ENCODE data around the gene TNS4. TPM values are rescaled to one million over a fixed set of nuclear protein-coding genes. Genes with fewer than 3 reads are reported as not detected.

Gene TNS4
- total RNA-seq, 1 experiment from 2014 or later, result 36.6 TPM

DNA sequence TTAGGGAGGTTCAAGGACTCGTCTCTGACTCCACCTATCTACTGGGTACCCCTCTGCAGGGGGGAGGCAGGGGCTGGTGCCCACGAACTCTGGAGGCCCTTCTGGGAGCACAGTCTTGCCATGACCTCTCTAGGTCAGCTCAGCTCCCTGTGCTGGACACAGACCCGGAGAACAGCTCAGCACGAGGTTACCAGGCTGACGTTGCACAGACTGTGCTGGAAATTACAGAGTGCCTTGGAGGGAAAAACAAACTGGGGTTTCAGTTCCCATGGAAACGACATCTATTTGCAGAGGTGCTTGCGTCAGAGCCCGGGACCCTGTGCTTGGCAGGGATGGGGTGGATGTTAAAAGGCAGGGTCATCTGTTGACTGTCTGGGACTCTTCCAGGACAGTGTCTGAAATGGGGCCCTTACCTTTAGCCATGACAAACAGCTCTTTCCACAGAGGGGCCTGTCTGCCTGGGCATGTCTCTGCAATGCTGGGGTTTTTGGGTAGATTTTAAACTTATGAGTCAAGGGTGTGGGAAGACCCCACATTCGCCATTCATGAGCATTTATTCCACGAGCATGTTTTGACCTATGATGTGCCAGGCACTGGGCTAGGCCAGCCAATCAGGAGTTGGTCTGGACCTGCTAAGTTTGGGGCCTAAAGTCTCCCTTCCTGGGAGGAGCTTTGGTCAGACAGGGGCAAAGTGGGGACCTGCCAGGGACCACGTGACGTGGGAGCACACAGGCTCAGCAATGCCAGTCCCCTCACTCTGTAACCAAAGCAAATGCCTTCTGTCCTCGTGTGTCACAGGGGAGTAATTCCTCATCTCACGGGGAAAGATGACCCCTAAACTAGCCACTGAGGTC is 41.4 kb upstream of the TNS4 start (continued):
- TF ChIP-seq YY1 (IDR thresholded peaks at IDR 0.05; ENCODE audit: extremely low read depth, insufficient replicate concordance, low read depth, low read length), result no peak

DNA sequence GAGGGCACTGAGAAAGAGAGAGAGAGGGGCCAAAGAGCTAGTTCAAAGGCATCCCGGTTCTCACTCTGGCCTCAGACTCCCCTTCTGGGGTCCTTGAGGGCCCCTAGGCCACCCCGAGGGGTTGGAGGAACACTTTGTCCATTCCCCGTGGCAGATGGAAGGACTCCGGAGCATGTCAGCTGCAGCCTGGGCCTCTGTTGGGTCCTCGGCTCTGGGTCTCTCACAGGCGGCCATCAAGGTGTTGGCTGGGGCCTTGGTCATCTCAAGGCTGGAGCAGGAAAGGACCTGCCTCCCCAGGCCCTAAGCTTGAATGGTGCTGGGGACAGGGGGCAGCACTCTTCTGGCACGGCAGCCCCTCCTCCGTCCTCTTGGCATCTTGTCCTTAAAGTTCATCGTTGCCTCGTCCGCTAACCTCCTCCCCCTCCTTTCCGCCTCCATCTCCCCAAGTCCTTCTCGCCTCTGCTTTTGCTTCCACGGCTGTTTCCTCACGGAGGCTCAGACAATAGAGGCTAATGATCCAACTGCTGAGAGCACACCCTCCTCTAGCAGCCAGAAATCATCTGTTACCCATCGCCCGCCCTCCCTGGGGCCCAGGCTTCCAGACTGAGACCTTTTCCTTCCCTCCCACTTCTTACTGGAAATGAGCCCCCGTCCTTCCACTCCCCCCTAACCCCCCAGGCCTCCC is 40.6 kb upstream of the TNS4 start:
- intact Hi-C loops (cut with micrococcal nuclease), result no loop called here
- no peaks in the 10 kb centered on the region for H3K27me3 ChIP-seq (ENCODE audit: insufficient read depth, low read length)
- no peak overlapping the region for H3K4me3 ChIP-seq (replicated peaks in 1 of 2; ENCODE audit: low read depth in 1 of 2, low read length in 2 of 2)
- BruUV-seq (replicated peaks), result no TSS peak
- DNase-seq (ENCODE audit: low read depth, low spot score) (no peak), ATAC-seq (no peak)
- no peaks in the 10 kb centered on the region for H4K20me1 ChIP-seq (ENCODE audit: insufficient read depth)
- no peaks in the 10 kb centered on the region for H3K36me3 ChIP-seq (ENCODE audit: control insufficient read depth in 1 of 2, insufficient read depth in 2 of 2, low read length in 2 of 2)
- H3K9me2 ChIP-seq (ENCODE audit: insufficient read depth), result no peaks in the 10 kb centered on the region
- H3K9me3 ChIP-seq (ENCODE audit: control insufficient read depth in 1 of 2, insufficient read depth in 1 of 2, low read depth in 1 of 2, low read length in 2 of 2), result no peaks in the 10 kb centered on the region
- no peak overlapping the region for H2AFZ ChIP-seq (ENCODE audit: low read depth, low read length, poor library complexity, severe bottlenecking)
- H3K9ac ChIP-seq (ENCODE audit: low read length), result no peak overlapping the region
- TF ChIP-seq EGR1 (IDR thresholded peaks at IDR 0.05; ENCODE audit: low read depth) (no peak), ZFX (IDR thresholded peaks at IDR 0.05) (no peak), CBX3 (IDR thresholded peaks at IDR 0.05; ENCODE audit: low read depth) (no peak), FOSL1 (IDR thresholded peaks at IDR 0.05; ENCODE audit: low read depth) (no peak), EZH2 (IDR thresholded peaks at IDR 0.05) (no peak), POLR2A (IDR thresholded peaks at IDR 0.05; ENCODE audit: borderline replicate concordance, extremely low read depth, insufficient read depth, insufficient read length) (no peak), SP1 (IDR thresholded peaks at IDR 0.05; ENCODE audit: low read depth) (no peak), ELF1 (IDR thresholded peaks at IDR 0.05; ENCODE audit: borderline replicate concordance, low read depth) (no peak), EZH2phosphoT487 (IDR thresholded peaks at IDR 0.05; ENCODE audit: borderline replicate concordance) (no peak), TCF7L2 (IDR thresholded peaks at IDR 0.05; ENCODE audit: borderline replicate concordance, extremely low read depth, insufficient read depth, insufficient read length) (no peak), CEBPB (IDR thresholded peaks at IDR 0.05; ENCODE audit: low read depth) (no peak), JUND (IDR thresholded peaks at IDR 0.05) (no peak), SRF (IDR thresholded peaks at IDR 0.05; ENCODE audit: low read depth) (no peak), YY1 (IDR thresholded peaks at IDR 0.05; ENCODE audit: extremely low read depth, insufficient replicate concordance, low read depth, low read length) (no peak), SIN3A (IDR thresholded peaks at IDR 0.05; ENCODE audit: low read depth) (no peak), RAD21 (IDR thresholded peaks at IDR 0.05; ENCODE audit: low read depth) (no peak)
- TF ChIP-seq, protein P1, sequence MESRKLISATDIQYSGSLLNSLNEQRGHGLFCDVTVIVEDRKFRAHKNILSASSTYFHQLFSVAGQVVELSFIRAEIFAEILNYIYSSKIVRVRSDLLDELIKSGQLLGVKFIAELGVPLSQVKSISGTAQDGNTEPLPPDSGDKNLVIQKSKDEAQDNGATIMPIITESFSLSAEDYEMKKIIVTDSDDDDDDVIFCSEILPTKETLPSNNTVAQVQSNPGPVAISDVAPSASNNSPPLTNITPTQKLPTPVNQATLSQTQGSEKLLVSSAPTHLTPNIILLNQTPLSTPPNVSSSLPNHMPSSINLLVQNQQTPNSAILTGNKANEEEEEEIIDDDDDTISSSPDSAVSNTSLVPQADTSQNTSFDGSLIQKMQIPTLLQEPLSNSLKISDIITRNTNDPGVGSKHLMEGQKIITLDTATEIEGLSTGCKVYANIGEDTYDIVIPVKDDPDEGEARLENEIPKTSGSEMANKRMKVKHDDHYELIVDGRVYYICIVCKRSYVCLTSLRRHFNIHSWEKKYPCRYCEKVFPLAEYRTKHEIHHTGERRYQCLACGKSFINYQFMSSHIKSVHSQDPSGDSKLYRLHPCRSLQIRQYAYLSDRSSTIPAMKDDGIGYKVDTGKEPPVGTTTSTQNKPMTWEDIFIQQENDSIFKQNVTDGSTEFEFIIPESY (IDR thresholded peaks at IDR 0.05; ENCODE audit: extremely low read depth, insufficient replicate concordance, low read length), result no peak
- TF ChIP-seq, protein P2, sequence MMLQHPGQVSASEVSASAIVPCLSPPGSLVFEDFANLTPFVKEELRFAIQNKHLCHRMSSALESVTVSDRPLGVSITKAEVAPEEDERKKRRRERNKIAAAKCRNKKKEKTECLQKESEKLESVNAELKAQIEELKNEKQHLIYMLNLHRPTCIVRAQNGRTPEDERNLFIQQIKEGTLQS (IDR thresholded peaks at IDR 0.05), result no peak
- no peaks in the 10 kb centered on the region for H3K79me2 ChIP-seq (ENCODE audit: insufficient read depth, low read length)
- ChIA-PET CTCF (interaction anchor here (1.5 kb wide), 1 partner anchor 18 kb away, joined by 3 read pairs; no protein-coding TSS in a partner anchor), POLR2A (no interaction called here), RAD21 (ENCODE audit: low non-redundant PET in 1 of 2, low total read pairs in 2 of 2, uncharacterized antibody in 2 of 2, unreplicated experiment in 2 of 2) (no interaction called here)
- H3K4me2 ChIP-seq (ENCODE audit: low read length), result no peak overlapping the region
- peaks cover 19% of the 10 kb centered on the region in 2 experiments for H3K4me1 ChIP-seq (ENCODE audit: control insufficient read depth in 1 of 2, insufficient read depth in 2 of 2, low read length in 2 of 2)
- no peak overlapping the region for H3K27ac ChIP-seq (ENCODE audit: low read depth, low read length)
